HepG2 (cell line): ENCODE data around the gene SPAG5. TPM values are rescaled to one million over a fixed set of nuclear protein-coding genes. Genes with fewer than 3 reads are reported as not detected.

ENCODE experiments used
- ATAC-seq: fragments of 200-7000 bp; cut with Tn5 transposase; 3 replicates; pipeline ENCODE4 v1.9.1; 2020; ENCODE audit warnings: mild to moderate bottlenecking, moderate library complexity
- BruUV-seq: library from RNA; stranded (reverse); fragments of 400-500 nt; replicated peaks from 2 replicates; lab custom pipeline; 2021; lab: Mats Ljungman, UMichigan
- CTCF ChIA-PET: fragments of 300-600 bp; formaldehyde crosslinking; extraction: SDS; loops from one replicate; lab custom pipeline; 2021; ENCODE audit warnings: low total read pairs, inconsistent platforms, low intra/inter-chr PET ratio; lab: Yijun Ruan, JAX
- POLR2A ChIA-PET: fragments of 350-600 bp; sonication (Branson Sonifier 250); formaldehyde crosslinking; loops from one replicate; lab custom pipeline; 2020; ENCODE audit warnings: antibody characterized with exemption, inconsistent platforms; lab: Yijun Ruan, JAX
- DNase-seq: peaks from one replicate; pipeline ENCODE4 v3.0.0-alpha.2; 2015; ENCODE audit warnings: low spot score
- FAIRE-seq: peaks from 3 replicates; lab custom pipeline; 2011; peaks lifted over from hg19 to GRCh38; lab: Jason Lieb, UNC
- H2AFZ ChIP-seq: one replicate; pipeline ENCODE4 v1.6.1; 2011; ENCODE audit warnings: low read length, inconsistent platforms
- H3K27ac ChIP-seq: fragments of 300-600 bp; 3 replicates; pipeline ENCODE4 v1.8.0; 2011; ENCODE audit warnings: mixed run types, mild to moderate bottlenecking, mixed read lengths, low read length, inconsistent platforms; ENCODE audit not compliant: insufficient read depth; ENCODE audit errors: extremely low read length
- H3K27me3 ChIP-seq, 2 experiments: fragments of 200-600 bp in 1 of 2; 2 replicates in 1 of 2; 3 replicates in 1 of 2; pipeline versions ENCODE4 v1.6.0 to v1.8.0; 2011; ENCODE audit warnings: low read length in 2 of 2, mild to moderate bottlenecking in 2 of 2, moderate library complexity in 2 of 2, inconsistent platforms in 1 of 2; ENCODE audit not compliant: insufficient read depth in 2 of 2, control insufficient read depth in 1 of 2
- H3K36me3 ChIP-seq, 2 experiments: fragments of 200-600 bp in 1 of 2; replicated peaks in 1 of 2; 2 replicates in 1 of 2; 3 replicates in 1 of 2; pipeline versions ENCODE4 v1.5.1 to v1.8.0; 2011; ENCODE audit warnings: low read length in 2 of 2, inconsistent platforms in 1 of 2; ENCODE audit not compliant: insufficient read depth in 2 of 2, control insufficient read depth in 1 of 2
- H3K4me1 ChIP-seq: 2 replicates; pipeline ENCODE4 v1.5.1; 2012; ENCODE audit warnings: low read length, inconsistent platforms; ENCODE audit not compliant: insufficient read depth
- H3K4me2 ChIP-seq: 2 replicates; pipeline ENCODE4 v1.6.0; 2011; ENCODE audit warnings: low read depth, low read length, inconsistent platforms
- H3K4me3 ChIP-seq, 3 experiments: fragments of 200-600 bp in 1 of 3; sonication (generic), shearing (Covaris generic) in 1 of 3; replicated peaks in 1 of 3; 2 replicates each; pipeline ENCODE4 v1.5.1; 2011 to 2016; ENCODE audit warnings: low read length in 3 of 3, inconsistent platforms in 2 of 3, low read depth in 2 of 3, mild to moderate bottlenecking in 2 of 3, control low read depth in 1 of 3, mixed read lengths in 1 of 3; ENCODE audit not compliant: insufficient read depth in 1 of 3
- H3K79me2 ChIP-seq: one replicate; pipeline ENCODE4 v1.6.1; 2011; ENCODE audit warnings: low read length, inconsistent platforms; ENCODE audit not compliant: insufficient read depth
- H3K9ac ChIP-seq: 2 replicates; pipeline ENCODE4 v1.6.0; 2011; ENCODE audit warnings: mild to moderate bottlenecking, low read depth, low read length, inconsistent platforms; ENCODE audit not compliant: insufficient read depth
- H3K9me3 ChIP-seq: 2 replicates; pipeline ENCODE4 v1.5.1; 2012; ENCODE audit warnings: mild to moderate bottlenecking, low read length
- H4K20me1 ChIP-seq: 2 replicates; pipeline ENCODE4 v1.6.0; 2011; ENCODE audit warnings: inconsistent platforms, mild to moderate bottlenecking, low read length, moderate library complexity; ENCODE audit not compliant: insufficient read depth
- ETV5 ChIP-seq: IDR thresholded peaks from 2 replicates; pipeline ENCODE4 v1.6.1; 2018; ENCODE audit warnings: missing biosample characterization, missing genetic modification reagents, inconsistent platforms, borderline replicate concordance
- FLYWCH1 ChIP-seq: sonication (generic); formaldehyde crosslinking; IDR thresholded peaks from 2 replicates; pipeline ENCODE4 v1.8.1; 2023; ENCODE audit warnings: mild to moderate bottlenecking, missing genetic modification reagents
- FOSL2 ChIP-seq: sonication (generic); formaldehyde crosslinking; IDR thresholded peaks from 2 replicates; pipeline ENCODE4 v1.4.0; 2020; ENCODE audit warnings: missing genetic modification reagents
- FOXO1 ChIP-seq: sonication (generic); formaldehyde crosslinking; IDR thresholded peaks from 2 replicates; pipeline ENCODE4 v1.4.0; 2020; ENCODE audit warnings: missing genetic modification reagents
- HNRNPL ChIP-seq: fragments of 200-400 bp; formaldehyde crosslinking; IDR thresholded peaks from 2 replicates; pipeline ENCODE4 v1.6.1; 2017; ENCODE audit warnings: mild to moderate bottlenecking, low read depth, low read length
- MAFK ChIP-seq, 2 experiments: IDR thresholded peaks in 1 of 2; conservative IDR thresholded peaks in 1 of 2; 2 replicates each; pipeline ENCODE4 v1.6.1; 2011; ENCODE audit warnings: improper control_type of control experiment in 2 of 2, low read length in 2 of 2
- POLR2AphosphoS2 ChIP-seq: IDR thresholded peaks from 2 replicates; pipeline ENCODE4 v1.6.1; 2011; ENCODE audit warnings: low read depth, low read length, improper control_type of control experiment
- SAP130 ChIP-seq: IDR thresholded peaks from 2 replicates; pipeline ENCODE4 v1.6.1; 2016; ENCODE audit warnings: low read depth
- TCF7 ChIP-seq: sonication (generic); IDR thresholded peaks from 2 replicates; pipeline ENCODE4 v1.6.1; 2016; ENCODE audit warnings: antibody characterized with exemption, low read depth
- THYN1 ChIP-seq: sonication (generic); formaldehyde crosslinking; IDR thresholded peaks from 2 replicates; pipeline ENCODE4 v1.8.1; 2023; ENCODE audit warnings: low read depth, mild to moderate bottlenecking, moderate library complexity, missing genetic modification reagents, borderline replicate concordance
- YEATS4 ChIP-seq: sonication (generic); formaldehyde crosslinking; IDR thresholded peaks from 2 replicates; pipeline ENCODE4 v1.4.0; 2020; ENCODE audit warnings: missing genetic modification reagents, borderline replicate concordance
- ZBTB25 ChIP-seq: IDR thresholded peaks from 2 replicates; pipeline ENCODE4 v1.6.1; 2018; ENCODE audit warnings: missing genetic modification reagents
- ZFP41 ChIP-seq: sonication (generic); formaldehyde crosslinking; IDR thresholded peaks from 2 replicates; pipeline ENCODE4 v1.4.0; 2020; ENCODE audit warnings: mild to moderate bottlenecking, missing genetic modification reagents, borderline replicate concordance
- ZNF256 ChIP-seq: sonication (generic); formaldehyde crosslinking; conservative IDR thresholded peaks from 2 replicates; pipeline ENCODE4 v1.4.0; 2020; ENCODE audit warnings: missing genetic modification reagents
- ZNF317 ChIP-seq: sonication (generic); formaldehyde crosslinking; IDR thresholded peaks from 2 replicates; pipeline ENCODE4 v1.5.0; 2020; ENCODE audit warnings: mild to moderate bottlenecking, missing genetic modification reagents
- ZNF407 ChIP-seq: sonication (generic); formaldehyde crosslinking; IDR thresholded peaks from one replicate; pipeline ENCODE4 v1.5.1; 2020; ENCODE audit warnings: mild to moderate bottlenecking, missing genetic modification reagents; ENCODE audit errors: not compliant biosample characterization
- ZNF496 ChIP-seq: sonication (generic); formaldehyde crosslinking; IDR thresholded peaks from 2 replicates; pipeline ENCODE4 v1.8.1; 2023; ENCODE audit warnings: mild to moderate bottlenecking, moderate library complexity, missing genetic modification reagents; ENCODE audit not compliant: insufficient replicate concordance
- WGBS: methylation state at CpG from one replicate; pipeline ENCODE4 v1.1.6; 2017; ENCODE audit warnings: low lambda C conversion rate; 5-methylcytosine and 5-hydroxymethylcytosine counted together
- in situ Hi-C: cut with HindIII; loops from 2 replicates; pipeline ENCODE4 v1.10.0; 2017; ENCODE audit warnings: low pct_unique_long_range_greater_than_20kb; ENCODE audit not compliant: extremely low pct_ligation_motif_present
- intact Hi-C: fragments of 100-400 bp; cut with micrococcal nuclease; formaldehyde crosslinking; loops from one replicate; pipeline ENCODE4 v1.10.0; 2022; ENCODE audit not compliant: unreplicated experiment
- polyA plus RNA-seq, 8 experiments: library from polyadenylated mRNA; depleted of rRNA in 3 of 8; stranded (reverse) in 7 of 8; unstranded in 1 of 8; fragments of >200 nt; fragmentation: Illumina TruSeq in 4 of 8; extraction: Trizol in 4 of 8; gene quantifications; 2 replicates each; pipeline versions ENCODE4 v1.2.1 to v1.2.3, GENCODE V29; 2011 to 2016; ENCODE audit warnings: low read depth in 4 of 8, missing spikeins in 1 of 8, mixed read lengths in 1 of 8; ENCODE audit not compliant: insufficient read depth in 1 of 8
- total RNA-seq, 5 experiments: library from RNA; depleted of rRNA; stranded (reverse); fragments of >200 nt; fragmentation: Illumina TruSeq; extraction: Trizol; gene quantifications; 2 replicates each; pipeline ENCODE4 v1.2.3, GENCODE V29; 2016; ENCODE audit warnings: low read depth in 1 of 5

Gene SPAG5
- total and polyA plus RNA-seq, 2 of the 13 experiments (the other 11 are each of a cell fraction or from before 2014, with no cell fraction given) = 41.4 to 98.0 TPM

DNA sequence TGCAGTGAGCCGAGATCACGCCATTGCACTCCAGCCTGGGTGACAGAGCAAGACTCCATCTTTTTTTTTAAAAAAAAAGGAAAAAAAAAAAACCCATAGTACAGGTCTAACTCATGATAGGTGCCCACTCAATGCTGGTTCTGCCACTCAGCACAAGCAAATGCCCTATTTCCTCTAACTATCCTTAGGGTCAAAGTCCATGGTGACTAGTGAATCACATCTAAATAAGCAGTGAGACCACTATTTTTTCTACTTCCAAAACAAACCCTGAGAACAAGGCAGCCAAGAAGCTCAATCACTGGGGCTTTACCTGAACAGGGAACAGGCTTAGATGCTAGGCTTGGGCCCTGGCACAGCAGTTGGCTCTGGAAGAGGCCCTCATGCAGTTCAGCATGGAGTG is 42.8 kb upstream of the SPAG5 start:
- Histone ChIP-seq H3K36me3 (peaks cover 24 to 58% of the 10 kb centered on the region in 2 experiments), H3K79me2 (peaks cover 21% of the 10 kb centered on the region), H3K4me2 (peak overlapping the region; percentile 9)
- TF ChIP-seq MAFK (conservative IDR thresholded peaks at IDR 0.05 in 1 of 2, IDR thresholded peaks at IDR 0.05 in 1 of 2; ENCODE audit: low read length in 2 of 2) = no peak
- peak; percentile 23; the same call in 1 of the 2 replicates for TF ChIP-seq SAP130 (CRISPR knock-in tag)
- TF ChIP-seq ZBTB25 (CRISPR knock-in tag) = no peak
- no peak for TF ChIP-seq HNRNPL
- no peak for TF ChIP-seq ZNF317 (CRISPR knock-in tag)
- TF ChIP-seq ZNF407 = no peak
- no peak for TF ChIP-seq ZNF496 (CRISPR knock-in tag)
- TF ChIP-seq ZNF256 (CRISPR knock-in tag) = no peak
- TF ChIP-seq ZFP41 (CRISPR knock-in tag) = no peak
- no peak for TF ChIP-seq POLR2AphosphoS2
- TF ChIP-seq TCF7 = no peak
- TF ChIP-seq YEATS4 (CRISPR knock-in tag) = no peak
- no peak for TF ChIP-seq FOXO1
- TF ChIP-seq ETV5 (CRISPR knock-in tag) = no peak
- TF ChIP-seq THYN1 = no peak
- peak; percentile 17; the same call in 1 of the 2 replicates for TF ChIP-seq FOSL2 (CRISPR knock-in tag)
- no peak for TF ChIP-seq FLYWCH1 (CRISPR knock-in tag)

More for the DNA sequence above, 42.8 kb upstream of the SPAG5 start:
- Histone ChIP-seq H3K27me3 (no peaks in the 10 kb centered on the region; a peak in 1 of 5 replicates), H3K27ac (peak overlapping the region; percentile 4), H3K9me3 (no peaks in the 10 kb centered on the region), H4K20me1 (no peaks in the 10 kb centered on the region), H3K4me1 (peaks cover 43% of the 10 kb centered on the region), H3K9ac (no peak overlapping the region), H2AFZ (no peak overlapping the region), H3K4me3 (0 out of 6 replicates have a peak overlapping the region, but pooled peaks of 1 of the 3 experiments have one; percentile 5)
- in situ Hi-C loops (loop anchor here (25.0 kb wide), 1 partner anchor 246 kb away; the partner anchor contains the start of gene FLOT2), intact Hi-C loops (no loop called here)
- peak; percentile 68 for DNase-seq
- BruUV-seq = no TSS peak
- no peak for FAIRE-seq
- POLR2A ChIA-PET = interaction anchor here (0.8 to 6.9 kb wide), 4 partner anchors 9 to 78 kb away, joined by 3 to 69 read pairs (median 6); partner anchors contain the start of genes RPL23A, SDF2 and SUPT6H
- CTCF ChIA-PET = no interaction called here
- WGBS = 90% methylated on average over 2 of the region's 2 CpGs
- ATAC-seq = no peak
